Natural killer cell (primary cell): ENCODE results near the gene PM20D2. TPM values are rescaled to one million over a fixed set of nuclear protein-coding genes. Genes with fewer than 3 reads are reported as not detected.

Experiments
- ATAC-seq, 3 donors: fragments of 150-1000 bp in 2 of 3; fragments of 200-7000 bp in 1 of 3; cut with Tn5 transposase; 1 replicate in 1 of 3; 2 replicates in 2 of 3; pipeline ENCODE4 v1.10.0; 2021; ENCODE audit warnings: mild to moderate bottlenecking in 2 of 3, moderate library complexity in 2 of 3
- DNase-seq, 2 donors: peaks; one replicate each; pipeline versions ENCODE4 v3.0.0 to v3.0.0-alpha.2; 2013 to 2021; ENCODE audit warnings: mixed read lengths in 1 of 2
- H3K27ac ChIP-seq: one replicate; pipeline ENCODE4 v1.5.1; 2013; ENCODE audit warnings: mild to moderate bottlenecking, low read length
- H3K27me3 ChIP-seq: one replicate; pipeline ENCODE4 v1.6.1; 2013; ENCODE audit warnings: low read length; ENCODE audit not compliant: control insufficient read depth, insufficient read depth
- H3K36me3 ChIP-seq: one replicate; pipeline ENCODE4 v1.6.1; 2013; ENCODE audit warnings: low read length; ENCODE audit not compliant: control insufficient read depth, insufficient read depth
- H3K4me1 ChIP-seq: one replicate; pipeline ENCODE4 v1.6.1; 2013; ENCODE audit warnings: low read length; ENCODE audit not compliant: control insufficient read depth, insufficient read depth
- H3K4me3 ChIP-seq: one replicate; pipeline ENCODE4 v1.5.1; 2013; ENCODE audit warnings: low read length
- H3K9me3 ChIP-seq: one replicate; pipeline ENCODE4 v1.6.1; 2013; ENCODE audit warnings: low read length; ENCODE audit not compliant: control insufficient read depth, insufficient read depth
- H3K27ac Mint-ChIP-seq, 2 donors: one replicate each; pipeline ENCODE4 v1.8.0; 2022; ENCODE audit warnings: mild to moderate bottlenecking in 2 of 2, mixed read lengths in 2 of 2, moderate library complexity in 1 of 2
- H3K27me3 Mint-ChIP-seq, 2 donors: one replicate each; pipeline ENCODE4 v1.8.0; 2022; ENCODE audit warnings: low read depth in 2 of 2, mixed read lengths in 2 of 2
- H3K36me3 Mint-ChIP-seq: one replicate; pipeline ENCODE4 v1.8.0; 2022; ENCODE audit warnings: mixed read lengths
- H3K4me1 Mint-ChIP-seq, 2 donors: one replicate each; pipeline ENCODE4 v1.8.0; 2022; ENCODE audit warnings: mixed read lengths in 2 of 2
- H3K4me3 Mint-ChIP-seq: one replicate; pipeline ENCODE4 v1.8.0; 2022; ENCODE audit warnings: mild to moderate bottlenecking, moderate library complexity, mixed read lengths
- H3K9me3 Mint-ChIP-seq, 2 donors: one replicate each; pipeline ENCODE4 v1.8.0; 2022; ENCODE audit warnings: mixed read lengths in 2 of 2
- WGBS: methylation state at CpG from one replicate; pipeline ENCODE4 v1.1.7; 2013; ENCODE audit warnings: missing lambda C conversion rate; ENCODE audit not compliant: insufficient coverage; 5-methylcytosine and 5-hydroxymethylcytosine counted together
- intact Hi-C: fragments of 100-400 bp; cut with micrococcal nuclease; formaldehyde crosslinking; loops from one replicate; pipeline ENCODE4 v1.14.2; 2022
- total RNA-seq, 4 donors: library from RNA; stranded (reverse); fragments of 120-200 nt in 1 of 4; gene quantifications; one replicate each; pipeline versions ENCODE4 v1.2.3 to v1.2.4, GENCODE V29; 2013 to 2022
- TF ChIP-seq, protein P1 (sequence below): fragments of 200-600 bp; IDR thresholded peaks from one replicate; pipeline ENCODE4 v1.8.0; 2022; ENCODE audit warnings: antibody characterized with exemption

Gene PM20D2
- total RNA-seq, 3 donors from 2014 or later (not counting 1 experiment from before 2014, with no cell fraction given): 4.0 to 6.1 (median 4.9) TPM

DNA sequence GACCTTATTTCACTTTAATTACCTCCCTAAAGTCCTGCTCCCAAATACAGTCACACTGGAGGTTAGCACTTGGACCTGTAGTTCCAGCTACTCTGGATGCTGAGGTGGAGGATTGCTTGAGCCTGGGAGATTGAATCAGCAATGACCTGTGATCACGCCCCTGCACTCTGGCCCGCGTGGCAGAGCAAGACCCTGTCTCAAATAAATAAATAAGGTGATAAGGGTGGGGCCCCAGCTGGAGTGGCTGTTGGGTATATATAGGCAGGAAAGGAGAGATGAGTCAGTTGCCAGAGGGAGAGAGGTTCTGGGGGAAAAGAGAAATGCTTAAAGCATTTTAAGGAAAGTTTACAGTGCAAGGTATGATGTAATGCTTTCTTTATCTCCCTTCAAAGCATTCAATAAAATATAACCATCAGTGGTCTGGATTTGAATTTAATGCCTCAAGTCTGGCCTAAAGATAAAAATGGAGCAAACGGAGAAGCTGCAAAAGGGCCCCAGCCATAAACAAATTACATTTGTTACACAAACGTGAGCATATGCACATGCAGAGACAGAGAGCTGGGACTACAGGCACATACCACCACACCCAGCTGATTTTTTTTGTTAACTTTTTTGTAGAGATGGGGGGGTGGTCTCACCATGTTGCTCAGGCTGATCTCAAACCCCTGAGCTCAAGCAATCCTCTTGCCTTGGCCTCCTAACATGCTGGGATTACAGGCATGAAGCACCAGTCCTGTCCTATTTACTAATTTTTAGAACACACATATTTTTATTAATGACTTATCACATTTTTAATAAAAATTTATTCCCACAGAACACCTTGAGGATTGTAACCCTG is 6.1 kb upstream of the PM20D2 start:
- no peaks in the 10 kb centered on the region for H3K9me3 ChIP-seq
- TF ChIP-seq, protein P1, sequence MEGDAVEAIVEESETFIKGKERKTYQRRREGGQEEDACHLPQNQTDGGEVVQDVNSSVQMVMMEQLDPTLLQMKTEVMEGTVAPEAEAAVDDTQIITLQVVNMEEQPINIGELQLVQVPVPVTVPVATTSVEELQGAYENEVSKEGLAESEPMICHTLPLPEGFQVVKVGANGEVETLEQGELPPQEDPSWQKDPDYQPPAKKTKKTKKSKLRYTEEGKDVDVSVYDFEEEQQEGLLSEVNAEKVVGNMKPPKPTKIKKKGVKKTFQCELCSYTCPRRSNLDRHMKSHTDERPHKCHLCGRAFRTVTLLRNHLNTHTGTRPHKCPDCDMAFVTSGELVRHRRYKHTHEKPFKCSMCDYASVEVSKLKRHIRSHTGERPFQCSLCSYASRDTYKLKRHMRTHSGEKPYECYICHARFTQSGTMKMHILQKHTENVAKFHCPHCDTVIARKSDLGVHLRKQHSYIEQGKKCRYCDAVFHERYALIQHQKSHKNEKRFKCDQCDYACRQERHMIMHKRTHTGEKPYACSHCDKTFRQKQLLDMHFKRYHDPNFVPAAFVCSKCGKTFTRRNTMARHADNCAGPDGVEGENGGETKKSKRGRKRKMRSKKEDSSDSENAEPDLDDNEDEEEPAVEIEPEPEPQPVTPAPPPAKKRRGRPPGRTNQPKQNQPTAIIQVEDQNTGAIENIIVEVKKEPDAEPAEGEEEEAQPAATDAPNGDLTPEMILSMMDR: no peak
- Mint-ChIP-seq H3K27ac (no peak overlapping the region), H3K9me3 (no peaks in the 10 kb centered on the region), H3K4me3 (no peak overlapping the region), H3K27me3 (no peaks in the 10 kb centered on the region), H3K4me1 (no peaks in the 10 kb centered on the region), H3K36me3 (no peaks in the 10 kb centered on the region)
- WGBS: 95% methylated on average over 4 of the region's 5 CpGs
- no peak overlapping the region for H3K27ac ChIP-seq
- ATAC-seq (no peak), DNase-seq (no peak)
- H3K36me3 ChIP-seq: no peaks in the 10 kb centered on the region
- no peak overlapping the region for H3K4me3 ChIP-seq
- no peaks in the 10 kb centered on the region for H3K4me1 ChIP-seq
- intact Hi-C loops: no loop called here
- H3K27me3 ChIP-seq: no peaks in the 10 kb centered on the region

- no peak overlapping the region for H3K27ac ChIP-seq
- Mint-ChIP-seq H3K4me1 (peaks cover 2 to 3% of the 10 kb centered on the region in 2 donors), H3K27ac (no peak overlapping the region), H3K36me3 (no peaks in the 10 kb centered on the region), H3K4me3 (no peak overlapping the region), H3K27me3 (no peaks in the 10 kb centered on the region), H3K9me3 (no peaks in the 10 kb centered on the region)
- no peaks in the 10 kb centered on the region for H3K9me3 ChIP-seq
- H3K36me3 ChIP-seq: no peaks in the 10 kb centered on the region
- intact Hi-C loops: no loop called here
- TF ChIP-seq, protein P1: no peak
- no peak for DNase-seq
- no peaks in the 10 kb centered on the region for H3K27me3 ChIP-seq
- H3K4me3 ChIP-seq: no peak overlapping the region
- H3K4me1 ChIP-seq: no peaks in the 10 kb centered on the region
- 93% methylated on average over 5 of the region's 7 CpGs for WGBS
- no peak for ATAC-seq
Measured at GRCh38 chr6:89140347-89141156, 5.3 kb upstream of the PM20D2 start.

DNA sequence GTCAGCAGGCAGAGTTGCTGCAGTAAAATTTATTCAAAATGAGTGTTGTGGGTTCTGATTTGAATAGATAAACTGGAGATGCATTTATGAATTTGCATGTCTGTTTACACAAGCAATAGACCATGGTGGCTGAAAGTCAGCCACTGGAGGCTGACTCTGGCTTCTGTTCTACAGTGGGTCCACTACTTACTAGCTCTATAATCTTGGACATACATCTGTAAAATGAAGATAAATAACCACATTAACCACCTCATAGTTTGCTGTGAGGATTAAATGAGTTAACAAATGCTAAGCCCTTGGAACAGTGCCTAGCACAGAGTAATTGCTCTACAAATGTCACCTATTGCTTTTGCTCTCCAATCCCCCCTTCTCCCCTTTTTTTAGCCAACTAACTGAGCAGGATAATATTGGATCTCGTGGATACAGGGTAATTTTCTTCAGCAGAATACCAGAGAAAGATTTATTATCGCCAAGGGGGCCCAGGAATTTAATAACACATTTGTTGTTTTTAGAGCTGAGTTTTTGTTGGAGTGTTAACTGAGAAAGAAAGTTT is 1.4 kb upstream of the PM20D2 start:
- Mint-ChIP-seq H3K4me1 (peaks cover 14 to 15% of the 10 kb centered on the region in 2 donors), H3K27ac (peak overlapping the region in 1 of 2 donors; percentile 21), H3K4me3 (peak overlapping the region; percentile 59), H3K36me3 (no peaks in the 10 kb centered on the region), H3K27me3 (no peaks in the 10 kb centered on the region), H3K9me3 (no peaks in the 10 kb centered on the region)
- Histone ChIP-seq H3K27ac (no peak overlapping the region), H3K36me3 (no peaks in the 10 kb centered on the region), H3K27me3 (no peaks in the 10 kb centered on the region), H3K9me3 (no peaks in the 10 kb centered on the region), H3K4me1 (peaks cover 5% of the 10 kb centered on the region), H3K4me3 (no peak overlapping the region)
- DNase-seq (no peak), ATAC-seq (no peak)
- intact Hi-C loops: no loop called here
- TF ChIP-seq, protein P1: no peak
- 81% methylated on average over 2 of the region's 2 CpGs for WGBS
